ENCODE results near the gene SUSD1.

The SUSD1 gene

DNA sequence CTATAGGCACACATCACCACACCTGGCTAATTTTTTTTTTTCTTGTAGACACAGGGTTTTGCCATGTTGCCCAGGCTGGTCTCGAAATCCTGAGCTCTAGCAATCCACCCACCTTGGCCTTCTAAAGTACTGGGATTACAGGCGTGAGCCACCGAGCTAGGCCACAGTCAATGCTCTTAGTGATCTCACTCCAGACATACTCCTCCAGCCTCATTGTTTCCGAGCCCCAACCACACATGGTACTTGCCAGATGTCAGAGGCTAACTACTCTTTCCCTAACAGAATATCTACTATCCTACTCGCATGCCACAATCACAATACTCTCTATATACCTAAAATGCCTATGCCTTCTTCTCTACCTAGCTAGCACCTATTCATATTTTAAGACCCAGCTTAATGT is 17.1 kb downstream of the SUSD1 start:
- H3K27ac ChIP-seq: no peak overlapping the region
- ChIA-PET CTCF (interaction anchor here (0.6 to 1.1 kb wide), 4 partner anchors 9 to 310 kb away, joined by 3 read pairs; no protein-coding TSS in a partner anchor), POLR2A (ENCODE audit: low non-redundant PET) (no interaction called here)
- TF ChIP-seq, protein P1, sequence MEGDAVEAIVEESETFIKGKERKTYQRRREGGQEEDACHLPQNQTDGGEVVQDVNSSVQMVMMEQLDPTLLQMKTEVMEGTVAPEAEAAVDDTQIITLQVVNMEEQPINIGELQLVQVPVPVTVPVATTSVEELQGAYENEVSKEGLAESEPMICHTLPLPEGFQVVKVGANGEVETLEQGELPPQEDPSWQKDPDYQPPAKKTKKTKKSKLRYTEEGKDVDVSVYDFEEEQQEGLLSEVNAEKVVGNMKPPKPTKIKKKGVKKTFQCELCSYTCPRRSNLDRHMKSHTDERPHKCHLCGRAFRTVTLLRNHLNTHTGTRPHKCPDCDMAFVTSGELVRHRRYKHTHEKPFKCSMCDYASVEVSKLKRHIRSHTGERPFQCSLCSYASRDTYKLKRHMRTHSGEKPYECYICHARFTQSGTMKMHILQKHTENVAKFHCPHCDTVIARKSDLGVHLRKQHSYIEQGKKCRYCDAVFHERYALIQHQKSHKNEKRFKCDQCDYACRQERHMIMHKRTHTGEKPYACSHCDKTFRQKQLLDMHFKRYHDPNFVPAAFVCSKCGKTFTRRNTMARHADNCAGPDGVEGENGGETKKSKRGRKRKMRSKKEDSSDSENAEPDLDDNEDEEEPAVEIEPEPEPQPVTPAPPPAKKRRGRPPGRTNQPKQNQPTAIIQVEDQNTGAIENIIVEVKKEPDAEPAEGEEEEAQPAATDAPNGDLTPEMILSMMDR (conservative IDR thresholded peaks at IDR 0.05; ENCODE audit: low read depth): no peak
- no peak for DNase-seq (ENCODE audit: low spot score)

DNA sequence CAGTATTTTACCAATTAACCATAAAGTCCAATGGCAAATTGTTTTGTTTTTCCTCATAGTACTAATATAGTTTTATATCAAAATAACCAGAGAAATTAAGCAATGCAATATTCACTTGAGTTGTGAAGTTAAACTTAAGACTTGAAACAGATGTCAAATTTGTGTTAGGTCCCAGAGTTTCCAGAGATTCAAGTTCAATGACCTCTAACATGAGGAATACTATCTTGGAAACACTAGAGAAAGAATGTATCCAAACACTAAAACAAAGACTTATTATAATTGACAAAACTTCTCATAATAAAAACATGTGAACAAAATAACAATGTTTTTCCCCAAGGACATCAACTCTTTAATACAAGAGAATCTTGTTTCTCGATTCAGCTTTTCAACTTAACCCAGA is 18.0 kb downstream of the SUSD1 start:
- ChIA-PET CTCF (no interaction called here), POLR2A (ENCODE audit: low non-redundant PET) (no interaction called here)
- no peak for DNase-seq (ENCODE audit: low spot score)
- H3K27ac ChIP-seq: no peak overlapping the region
- TF ChIP-seq, protein P1 (conservative IDR thresholded peaks at IDR 0.05; ENCODE audit: low read depth): no peak

DNA sequence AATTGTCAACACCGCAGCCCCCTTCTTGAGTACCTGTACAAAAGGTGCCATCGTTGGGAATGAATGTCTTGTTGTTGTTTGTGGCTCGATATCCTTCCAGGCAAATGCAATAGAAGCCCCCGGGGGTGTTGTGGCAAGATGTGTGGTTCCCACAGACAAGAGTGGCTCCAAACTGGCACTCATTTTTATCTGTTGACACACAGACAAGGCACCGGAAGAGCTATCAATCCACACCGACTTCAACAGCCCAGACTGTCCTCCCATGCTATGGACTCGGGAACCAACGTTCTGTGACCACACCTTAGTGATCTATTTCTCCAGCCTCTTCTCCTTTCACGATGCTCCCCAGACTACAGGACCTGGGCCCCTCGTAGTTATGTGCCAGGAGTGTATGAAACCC is 25.9 kb downstream of the SUSD1 start:
- TF ChIP-seq, protein P1 (conservative IDR thresholded peaks at IDR 0.05; ENCODE audit: low read depth): no peak
- ChIA-PET CTCF (interaction anchor here (0.6 kb wide), 2 partner anchors 477 to 754 kb away, joined by 3 to 4 read pairs; no protein-coding TSS in a partner anchor), POLR2A (ENCODE audit: low non-redundant PET) (no interaction called here)

DNA sequence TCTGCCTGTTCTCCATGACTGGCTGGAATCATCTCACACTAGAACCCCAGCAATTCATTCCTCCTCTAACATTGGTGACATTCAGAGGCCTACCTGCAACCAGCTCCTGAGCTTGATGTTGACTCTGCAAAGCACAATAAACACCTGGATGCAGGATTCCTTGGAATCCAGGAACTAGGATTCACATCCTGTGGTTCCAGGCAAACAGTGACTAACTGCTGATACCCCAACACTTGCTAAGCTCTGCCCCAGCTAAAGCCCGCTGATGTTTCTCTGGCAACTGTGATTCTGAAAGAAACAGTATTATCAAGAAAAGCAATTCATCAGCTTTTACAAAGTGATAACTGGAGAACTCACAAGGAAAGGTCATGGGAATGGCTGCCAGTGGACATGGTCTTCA is 29.2 kb downstream of the SUSD1 start:
- TF ChIP-seq, protein P1 (conservative IDR thresholded peaks at IDR 0.05; ENCODE audit: low read depth): no peak
- ChIA-PET CTCF (interaction anchor here (1.0 kb wide), 1 partner anchor 33 kb away, joined by 3 read pairs; no protein-coding TSS in a partner anchor), POLR2A (ENCODE audit: low non-redundant PET) (interaction anchor here (1.0 kb wide), 1 partner anchor 188 kb away, joined by 3 read pairs; the partner anchor contains the start of gene PTBP3)
- H3K27ac ChIP-seq: no peak overlapping the region
- DNase-seq (ENCODE audit: low spot score): peak; percentile 75

More for the DNA sequence above, 25.9 kb downstream of the SUSD1 start:
- no peak for DNase-seq (ENCODE audit: low spot score)
- no peak overlapping the region for H3K27ac ChIP-seq

DNA sequence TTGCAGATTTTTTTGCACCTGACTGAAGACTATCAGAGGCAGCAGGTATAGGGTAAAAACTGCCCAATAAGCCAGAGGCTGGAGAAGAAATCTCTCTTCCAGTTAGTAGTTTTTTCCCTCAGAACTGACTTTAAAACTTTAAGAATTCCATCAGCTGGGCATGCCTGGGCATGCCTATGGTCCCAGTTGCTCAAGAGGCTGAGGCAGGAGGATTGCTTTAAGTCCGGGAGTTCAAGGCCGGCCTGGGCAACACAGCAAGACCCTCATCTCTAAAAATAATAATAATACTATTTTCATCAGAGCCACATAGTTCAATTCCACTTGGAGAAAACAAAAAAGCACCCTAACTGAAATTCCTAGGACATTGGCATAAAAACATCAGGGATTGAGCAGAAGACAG is 30.3 kb downstream of the SUSD1 start:
- ChIA-PET POLR2A (ENCODE audit: low non-redundant PET) (no interaction called here), CTCF (interaction anchor here (0.6 kb wide), 1 partner anchor 1554 kb away, joined by 3 read pairs; no protein-coding TSS in a partner anchor)
- DNase-seq (ENCODE audit: low spot score): no peak
- TF ChIP-seq, protein P1 (conservative IDR thresholded peaks at IDR 0.05; ENCODE audit: low read depth): no peak
- H3K27ac ChIP-seq: no peak overlapping the region

DNA sequence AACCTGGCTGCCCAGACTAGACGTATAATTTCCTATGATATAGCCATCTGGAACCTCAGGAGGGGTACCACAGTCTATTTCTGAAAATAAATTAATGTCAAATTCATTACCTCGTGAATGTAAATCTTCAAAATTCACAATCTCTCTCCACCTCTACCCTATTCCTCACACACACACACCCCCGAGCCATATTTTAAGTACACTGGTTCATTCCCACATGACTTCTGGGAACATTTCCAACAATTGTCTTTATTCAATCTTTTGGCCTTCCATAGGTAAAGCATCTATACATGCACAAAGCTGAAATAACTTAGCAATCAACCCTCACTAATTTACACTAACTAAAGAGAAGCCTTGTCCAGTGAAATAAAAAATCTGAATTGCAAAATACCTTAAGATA is 32.7 kb downstream of the SUSD1 start:
- no peak overlapping the region for H3K27ac ChIP-seq
- CTCF ChIA-PET: interaction anchor here (0.6 to 0.7 kb wide), 3 partner anchors 29 to 584 kb away, joined by 3 to 5 read pairs (median 3); no protein-coding TSS in a partner anchor
- no peak for DNase-seq (ENCODE audit: low spot score)
- TF ChIP-seq, protein P1 (conservative IDR thresholded peaks at IDR 0.05; ENCODE audit: low read depth): no peak
- POLR2A ChIA-PET (ENCODE audit: low non-redundant PET): no interaction called here
